ENCODE results near the gene HIVEP3.

The HIVEP3 gene

GRCh38 chr1:41494351-41495209, 424.1 kb downstream of the HIVEP3 start:
- in situ Hi-C loops (cut with MboI; ENCODE audit: low sequenced_read_pairs): no loop called here

GRCh38 chr1:41493626-41494350, 424.9 kb downstream of the HIVEP3 start:
- in situ Hi-C loops (cut with MboI; ENCODE audit: low sequenced_read_pairs): no loop called here

- in situ Hi-C loops (cut with MboI; ENCODE audit: low sequenced_read_pairs): no loop called here
These were observed 425.6 kb downstream of the HIVEP3 start for GRCh38 chr1:41493117-41493536.

- in situ Hi-C loops (cut with MboI; ENCODE audit: low sequenced_read_pairs): no loop called here
These were observed 426.3 kb downstream of the HIVEP3 start for GRCh38 chr1:41492341-41492848.

- in situ Hi-C loops (cut with MboI; ENCODE audit: low sequenced_read_pairs): no loop called here
These were observed 427.8 kb downstream of the HIVEP3 start for GRCh38 chr1:41490911-41491310.

- in situ Hi-C loops (cut with MboI; ENCODE audit: low sequenced_read_pairs): no loop called here
These were observed 429.2 kb downstream of the HIVEP3 start for GRCh38 chr1:41489561-41489960.

GRCh38 chr1:41488040-41488951, 430.4 kb downstream of the HIVEP3 start:
- in situ Hi-C loops (cut with MboI; ENCODE audit: low sequenced_read_pairs): no loop called here

GRCh38 chr1:41487126-41488039, 431.3 kb downstream of the HIVEP3 start:
- in situ Hi-C loops (cut with MboI; ENCODE audit: low sequenced_read_pairs): no loop called here

- in situ Hi-C loops (cut with MboI; ENCODE audit: low sequenced_read_pairs): no loop called here
These were observed 432.2 kb downstream of the HIVEP3 start for GRCh38 chr1:41486371-41487125.

GRCh38 chr1:41486053-41486370, 432.7 kb downstream of the HIVEP3 start:
- in situ Hi-C loops (cut with MboI; ENCODE audit: low sequenced_read_pairs): no loop called here

GRCh38 chr1:41485605-41486004, 433.1 kb downstream of the HIVEP3 start:
- in situ Hi-C loops (cut with MboI; ENCODE audit: low sequenced_read_pairs): no loop called here

- in situ Hi-C loops (cut with MboI; ENCODE audit: low sequenced_read_pairs): no loop called here
These were observed 434.1 kb downstream of the HIVEP3 start, which contains the start of gene EDN2 for GRCh38 chr1:41484402-41485241. Gene EDN2 (minus strand): TSS chr1:41484683. CDS start chr1:41484601, 82 bp downstream.

- in situ Hi-C loops (cut with MboI; ENCODE audit: low sequenced_read_pairs): no loop called here
These were observed 434.7 kb downstream of the HIVEP3 start for GRCh38 chr1:41483960-41484401.

GRCh38 chr1:41483001-41483850, 435.5 kb downstream of the HIVEP3 start:
- in situ Hi-C loops (cut with MboI; ENCODE audit: low sequenced_read_pairs): no loop called here

- in situ Hi-C loops (cut with MboI; ENCODE audit: low sequenced_read_pairs): no loop called here
These were observed 436.5 kb downstream of the HIVEP3 start for GRCh38 chr1:41482001-41482765.

GRCh38 chr1:41481109-41481775, 437.5 kb downstream of the HIVEP3 start:
- in situ Hi-C loops (cut with MboI; ENCODE audit: low sequenced_read_pairs): no loop called here

Measured in HL-60/S4 (cell line).